ENCODE results near the gene ELP2. TPM values are rescaled to one million over a fixed set of nuclear protein-coding genes. Genes with fewer than 3 reads are reported as not detected.

Gene ELP2
- total RNA-seq, 1 experiment from 2014 or later: 137 TPM

- peaks cover 47 to 79% (median 77%) of the 10 kb centered on the region in 3 experiments for H3K36me3 Mint-ChIP-seq (ENCODE audit: insufficient read depth in 1 of 3, low read depth in 3 of 3)
- no peak overlapping the region for H3K27ac Mint-ChIP-seq
- Histone ChIP-seq H3K4me1 (ENCODE audit: insufficient read depth, low read length) (no peaks in the 10 kb centered on the region), H2AFZ (ENCODE audit: low read length) (no peak overlapping the region), H2BK12ac (ENCODE audit: insufficient read length, low read depth, low read length) (no peak overlapping the region), H3T11ph (ENCODE audit: low read length) (no peak overlapping the region), H4K5ac (ENCODE audit: insufficient read length, low read depth, low read length) (no peak overlapping the region), H3K79me1 (ENCODE audit: insufficient read depth, low read depth, low read length, poor library complexity, severe bottlenecking) (no peaks in the 10 kb centered on the region), H3K23me2 (ENCODE audit: insufficient read length, low read depth, low read length, poor library complexity, severe bottlenecking) (no peaks in the 10 kb centered on the region), H2AK5ac (ENCODE audit: insufficient read length, low read length) (no peak overlapping the region), H3K4me2 (ENCODE audit: insufficient read depth, insufficient read length, low read length) (no peak overlapping the region), H3K18ac (ENCODE audit: insufficient read length, low read depth, low read length) (no peak overlapping the region), H3K9me3 (ENCODE audit: control insufficient read depth, low read depth, low read length) (no peaks in the 10 kb centered on the region), H3K4ac (ENCODE audit: low read depth, low read length) (no peak overlapping the region), H3K23ac (ENCODE audit: insufficient read length, low read depth, low read length) (no peak overlapping the region), H2BK20ac (ENCODE audit: low read depth, low read length, poor library complexity, severe bottlenecking) (no peak overlapping the region), H4K20me1 (ENCODE audit: control insufficient read depth, insufficient read depth, insufficient read length) (no peaks in the 10 kb centered on the region), H3K79me2 (ENCODE audit: insufficient read depth, low read length) (no peaks in the 10 kb centered on the region), H2BK120ac (ENCODE audit: low read depth, low read length, poor library complexity, severe bottlenecking) (no peak overlapping the region), H3K27ac (ENCODE audit: insufficient read length, low read depth, low read length) (no peak overlapping the region), H4K8ac (replicated peaks; ENCODE audit: insufficient read length, low read depth, low read length) (no peak overlapping the region), H3K9ac (ENCODE audit: extremely low read depth, insufficient read length, low read length) (no peak overlapping the region), H4K91ac (ENCODE audit: insufficient read length, low read depth, low read length) (no peak overlapping the region), H3K27me3 (ENCODE audit: insufficient read depth, low read length) (no peaks in the 10 kb centered on the region), H2BK15ac (ENCODE audit: low read depth, low read length) (no peak overlapping the region), H2BK5ac (ENCODE audit: insufficient read length, low read length) (no peak overlapping the region), H3K56ac (ENCODE audit: insufficient read length, low read depth, low read length) (no peak overlapping the region), H3K14ac (ENCODE audit: insufficient read depth, low read length) (no peak overlapping the region)
- H3K4me1 Mint-ChIP-seq: no peaks in the 10 kb centered on the region
- TF ChIP-seq CTCF (conservative IDR thresholded peaks at IDR 0.05): no peak
- no peak overlapping the region for H3K4me3 Mint-ChIP-seq
- no CpG with 5 or more reads among the region's 5 CpGs for whole genome bisulfite sequencing (ENCODE audit: extremely low coverage, insufficient read length, low lambda C conversion rate)
- H3K27me3 Mint-ChIP-seq (ENCODE audit: low read depth): no peaks in the 10 kb centered on the region
- no peak for DNase-seq
- no peaks in the 10 kb centered on the region for H3K9me3 Mint-ChIP-seq
These were observed 9.5 kb downstream of the ELP2 start for GRCh38 chr18:36139245-36139644.
